Activated CD4-positive, alpha-beta T cell treated with anti-CD3 and anti-CD28 coated beads, Interleukin-2, amount 10 ng/mL, durations not matched to agents 24 days and 14 days (primary cell): Measurements from ENCODE around the gene RTN4R. TPM values are rescaled to one million over a fixed set of nuclear protein-coding genes. Genes with fewer than 3 reads are reported as not detected.
"Not testable (repeated sequence)": the region's sequence is repeated elsewhere in the genome, so short reads cannot be mapped to it uniquely, and the experiment has no call there.

Experiments used
- DNase-seq: peaks from one replicate; pipeline ENCODE4 v3.0.0; 2022
- H3K27ac Mint-ChIP-seq: one replicate; pipeline ENCODE4 v1.8.0; 2022; ENCODE audit warnings: mild to moderate bottlenecking, mixed read lengths
- H3K27me3 Mint-ChIP-seq: one replicate; pipeline ENCODE4 v1.8.0; 2022; ENCODE audit warnings: mixed read lengths
- H3K36me3 Mint-ChIP-seq: one replicate; pipeline ENCODE4 v1.8.0; 2022; ENCODE audit warnings: low read depth, mild to moderate bottlenecking, mixed read lengths
- H3K4me1 Mint-ChIP-seq: one replicate; pipeline ENCODE4 v1.8.0; 2021; ENCODE audit warnings: mixed read lengths
- H3K4me3 Mint-ChIP-seq: one replicate; pipeline ENCODE4 v1.8.0; 2022; ENCODE audit warnings: mild to moderate bottlenecking, moderate library complexity, mixed read lengths
- H3K9me3 Mint-ChIP-seq: one replicate; pipeline ENCODE4 v1.8.0; 2021; ENCODE audit warnings: mixed read lengths
- intact Hi-C: fragments of 100-400 bp; cut with micrococcal nuclease; formaldehyde crosslinking; loops from one replicate; pipeline ENCODE4 v1.15.1; 2023
- total RNA-seq: library from RNA; stranded (reverse); gene quantifications from 2 replicates; pipeline ENCODE4 v1.2.3, GENCODE V29; 2022

The RTN4R gene
- total RNA-seq, 1 donor from 2014 or later, result 1.6 TPM

- intact Hi-C loops, result no loop called here
- no peak overlapping the region for H3K27ac Mint-ChIP-seq
- no peak overlapping the region for H3K4me3 Mint-ChIP-seq
- no peak for DNase-seq
- no peaks in the 10 kb centered on the region for H3K9me3 Mint-ChIP-seq
- no peaks in the 10 kb centered on the region for H3K36me3 Mint-ChIP-seq
- H3K4me1 Mint-ChIP-seq, result peaks cover 2% of the 10 kb centered on the region
- H3K27me3 Mint-ChIP-seq, result no peaks in the 10 kb centered on the region
Observed at GRCh38 chr22:20275836-20276235, 7.7 kb upstream of the RTN4R start.

DNA sequence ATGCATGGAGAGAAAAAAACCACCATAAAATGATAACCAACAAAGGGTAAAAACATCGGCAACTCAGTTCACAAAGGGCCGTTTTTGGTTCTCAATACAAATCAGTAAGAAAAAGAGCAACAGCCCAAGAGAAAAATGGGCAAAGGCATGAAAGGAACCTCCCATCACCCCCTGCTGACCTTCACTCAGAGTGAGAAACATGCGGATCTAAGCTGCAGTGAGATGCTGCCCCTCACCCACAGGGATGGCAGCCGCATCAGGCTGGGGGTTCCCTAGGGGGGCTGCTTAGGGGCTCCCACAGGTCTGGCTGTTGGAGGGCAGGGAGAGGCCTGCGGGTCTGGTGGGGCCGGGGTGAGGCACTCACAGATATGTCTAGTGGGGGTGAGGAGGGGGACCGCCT lies 7.2 kb upstream of the RTN4R start:
- H3K4me1 Mint-ChIP-seq, DNase-seq, intact Hi-C loops, H3K36me3 Mint-ChIP-seq, H3K4me3 Mint-ChIP-seq, H3K27me3 Mint-ChIP-seq, H3K27ac Mint-ChIP-seq, H3K9me3 Mint-ChIP-seq: not testable (repeated sequence)

DNA sequence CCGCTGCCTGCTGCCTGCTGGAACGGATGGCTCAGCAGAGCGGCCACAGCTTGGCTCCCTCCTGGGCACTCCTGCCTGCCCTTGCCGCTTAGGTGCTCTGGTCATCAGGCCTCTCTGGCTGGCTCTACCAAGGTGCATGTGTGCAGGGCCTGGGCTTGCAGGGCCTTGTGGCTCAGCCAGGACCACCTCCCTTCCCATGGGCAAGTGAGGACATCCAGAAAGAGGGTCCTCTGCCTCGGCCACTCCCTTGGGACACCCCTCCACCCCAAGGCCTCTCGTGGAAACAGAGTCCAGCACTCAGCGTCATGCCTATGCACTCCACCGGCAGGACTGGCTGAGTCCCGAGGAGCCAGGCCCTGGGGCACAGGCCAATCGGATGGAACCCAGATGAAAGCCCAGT lies 6.3 kb upstream of the RTN4R start:
- H3K4me3 Mint-ChIP-seq, H3K9me3 Mint-ChIP-seq, H3K36me3 Mint-ChIP-seq, intact Hi-C loops, H3K27ac Mint-ChIP-seq, H3K4me1 Mint-ChIP-seq, DNase-seq, H3K27me3 Mint-ChIP-seq: not testable (repeated sequence)

DNA sequence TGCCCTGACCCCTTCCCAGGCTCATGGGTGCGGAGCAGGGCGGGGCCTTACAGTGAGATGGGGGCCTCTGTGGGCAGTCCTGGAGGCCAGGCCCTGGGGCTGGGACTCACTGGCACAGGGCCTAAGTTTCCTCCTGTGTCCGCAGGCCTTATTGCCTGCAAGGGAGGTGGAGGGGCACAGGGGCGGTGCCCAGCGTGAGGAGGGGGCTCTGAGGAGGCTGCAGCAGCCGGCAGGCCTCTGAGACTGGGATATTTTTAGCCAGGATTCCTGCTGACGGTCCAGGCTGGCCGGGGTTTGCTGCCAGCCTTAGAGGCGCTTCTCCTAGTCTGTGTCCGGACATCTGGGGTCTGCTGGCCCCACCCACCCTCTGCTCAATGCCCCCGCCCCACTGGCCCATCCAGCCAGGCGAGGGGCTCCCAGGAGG lies 5.7 kb upstream of the RTN4R start:
- no peaks in the 10 kb centered on the region for H3K9me3 Mint-ChIP-seq
- H3K36me3 Mint-ChIP-seq, result no peaks in the 10 kb centered on the region
- no peak overlapping the region for H3K27ac Mint-ChIP-seq
- intact Hi-C loops, result no loop called here
- peaks cover under 1% of the 10 kb centered on the region for H3K4me1 Mint-ChIP-seq
- H3K27me3 Mint-ChIP-seq, result no peaks in the 10 kb centered on the region
- no peak overlapping the region for H3K4me3 Mint-ChIP-seq
- no peak for DNase-seq

- peaks cover 2% of the 10 kb centered on the region for H3K4me1 Mint-ChIP-seq
- intact Hi-C loops, result no loop called here
- no peak overlapping the region for H3K27ac Mint-ChIP-seq
- H3K27me3 Mint-ChIP-seq, result no peaks in the 10 kb centered on the region
- DNase-seq, result no peak
- no peak overlapping the region for H3K4me3 Mint-ChIP-seq
- no peaks in the 10 kb centered on the region for H3K36me3 Mint-ChIP-seq
- no peaks in the 10 kb centered on the region for H3K9me3 Mint-ChIP-seq
Observed at GRCh38 chr22:20272700-20273099, 4.6 kb upstream of the RTN4R start.

DNA sequence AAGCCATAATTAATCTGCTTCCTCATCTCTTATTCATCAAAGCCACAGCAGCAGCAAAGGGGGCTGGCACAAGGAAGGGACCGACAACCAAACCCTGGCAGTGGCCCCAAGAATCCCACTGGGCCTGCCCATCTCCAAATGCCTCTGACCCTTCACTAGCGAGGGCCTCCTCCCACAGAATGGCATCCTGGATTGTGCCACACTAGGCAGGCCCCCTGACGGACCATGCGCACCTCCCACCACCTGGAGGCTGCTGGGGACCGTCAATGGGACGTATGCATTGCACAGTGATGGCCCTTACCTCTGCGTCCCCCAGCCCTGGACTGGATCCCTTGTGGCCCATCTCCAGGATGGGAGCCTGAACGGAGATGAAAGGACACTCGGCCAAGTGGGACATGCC lies 4.1 kb upstream of the RTN4R start:
- Mint-ChIP-seq H3K27ac (no peak overlapping the region), H3K4me1 (peaks cover 2% of the 10 kb centered on the region), H3K36me3 (no peaks in the 10 kb centered on the region), H3K27me3 (no peaks in the 10 kb centered on the region), H3K9me3 (no peaks in the 10 kb centered on the region), H3K4me3 (no peak overlapping the region)
- no peak for DNase-seq
- intact Hi-C loops, result no loop called here

DNA sequence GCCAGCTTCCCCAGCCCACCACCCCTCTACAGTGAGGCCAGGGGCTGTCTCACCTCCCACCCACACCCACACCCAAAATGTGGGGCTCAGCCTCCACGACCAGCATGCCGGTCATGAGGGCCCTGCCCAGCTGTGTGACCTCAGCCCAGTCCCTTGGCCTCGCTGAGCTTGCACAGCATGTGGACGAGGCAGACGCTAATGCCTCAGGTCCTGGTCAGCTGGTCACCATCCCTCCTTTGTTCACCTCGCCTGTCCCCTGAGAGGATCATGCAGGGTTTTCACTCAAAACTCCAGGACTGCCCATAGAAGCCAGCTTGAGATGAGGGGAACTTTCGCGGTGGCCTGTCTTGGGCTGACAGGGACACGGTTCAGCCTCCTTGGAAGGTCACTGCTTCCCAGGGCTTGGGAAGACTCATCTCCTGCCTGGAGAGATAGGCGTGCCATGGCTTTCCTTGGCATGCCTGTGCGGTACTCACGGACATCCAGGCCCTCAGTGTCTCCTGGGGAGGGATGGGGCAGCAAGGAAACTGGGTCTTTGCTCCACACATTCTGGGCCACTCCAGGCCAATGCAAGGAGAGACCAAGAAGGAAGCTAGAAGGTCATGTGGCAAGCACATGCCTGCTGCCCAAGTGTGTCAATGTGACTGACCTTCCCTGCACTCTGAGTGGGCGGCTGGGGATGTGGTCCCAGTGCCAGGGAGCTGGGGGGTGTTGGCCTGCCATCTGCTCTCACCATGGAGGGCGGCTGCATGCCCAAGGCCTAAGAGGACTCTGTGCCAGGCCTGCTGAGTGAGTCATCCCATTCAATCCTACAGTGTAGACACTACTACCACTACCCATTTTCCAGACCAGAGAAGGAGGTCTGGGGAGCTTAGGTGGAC lies 3.2 kb upstream of the RTN4R start:
- DNase-seq, result no peak
- intact Hi-C loops, result no loop called here
- H3K27me3 Mint-ChIP-seq, result peaks cover 3% of the 10 kb centered on the region
- no peaks in the 10 kb centered on the region for H3K9me3 Mint-ChIP-seq
- no peak overlapping the region for H3K27ac Mint-ChIP-seq
- peaks cover 2% of the 10 kb centered on the region for H3K4me1 Mint-ChIP-seq
- no peaks in the 10 kb centered on the region for H3K36me3 Mint-ChIP-seq
- H3K4me3 Mint-ChIP-seq, result no peak overlapping the region

GRCh38 chr22:20270190-20271113 lies 2.3 kb upstream of the RTN4R start:
- H3K4me3 Mint-ChIP-seq, H3K4me1 Mint-ChIP-seq, DNase-seq, H3K36me3 Mint-ChIP-seq, H3K27me3 Mint-ChIP-seq, H3K27ac Mint-ChIP-seq, intact Hi-C loops, H3K9me3 Mint-ChIP-seq: not testable (repeated sequence)

- H3K27me3 Mint-ChIP-seq, DNase-seq, H3K4me1 Mint-ChIP-seq, H3K27ac Mint-ChIP-seq, H3K36me3 Mint-ChIP-seq, H3K4me3 Mint-ChIP-seq, H3K9me3 Mint-ChIP-seq: not testable (repeated sequence)
- intact Hi-C loops, result loop anchor here (5.0 kb wide), 1 partner anchor 112 kb away; no protein-coding TSS in a partner anchor
Observed at GRCh38 chr22:20269673-20270072, 1.6 kb upstream of the RTN4R start.

DNA sequence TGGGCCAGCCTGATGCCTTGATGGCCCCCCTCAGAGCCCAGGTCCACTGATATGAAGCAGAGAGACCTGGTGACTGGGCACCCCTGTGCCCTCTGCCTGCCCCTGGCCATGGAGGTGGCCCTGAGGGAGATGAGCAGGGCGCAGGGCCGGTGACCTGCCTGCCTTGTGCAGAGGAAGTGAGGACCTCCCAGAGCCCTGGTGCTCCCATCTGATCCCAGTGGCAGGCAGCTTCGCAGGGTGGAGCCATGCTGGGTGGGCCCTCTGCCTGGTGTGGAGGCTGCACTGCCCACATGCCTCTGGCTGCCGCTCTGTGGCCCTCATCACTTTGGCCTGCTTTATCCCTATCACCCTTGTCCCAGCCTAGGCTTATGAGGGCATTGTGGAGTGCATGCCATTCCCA lies 1.1 kb upstream of the RTN4R start:
- intact Hi-C loops, result loop anchor here (5.0 kb wide), 1 partner anchor 112 kb away; no protein-coding TSS in a partner anchor
- not testable (repeated sequence) for H3K4me3 Mint-ChIP-seq, H3K9me3 Mint-ChIP-seq, H3K27me3 Mint-ChIP-seq, H3K4me1 Mint-ChIP-seq, H3K36me3 Mint-ChIP-seq, DNase-seq, H3K27ac Mint-ChIP-seq

- H3K4me3 Mint-ChIP-seq, result peak overlapping the region; percentile 42
- peak; percentile 71 for DNase-seq
- H3K9me3 Mint-ChIP-seq, result no peaks in the 10 kb centered on the region
- intact Hi-C loops, result loop anchor here (5.0 kb wide), 1 partner anchor 110 kb away; no protein-coding TSS in a partner anchor
- H3K36me3 Mint-ChIP-seq, result no peaks in the 10 kb centered on the region
- no peak overlapping the region for H3K27ac Mint-ChIP-seq
- H3K27me3 Mint-ChIP-seq, result peaks cover 3% of the 10 kb centered on the region
- peaks cover 2% of the 10 kb centered on the region for H3K4me1 Mint-ChIP-seq
Observed at GRCh38 chr22:20267441-20268278, 458 bp downstream of the RTN4R start.

DNA sequence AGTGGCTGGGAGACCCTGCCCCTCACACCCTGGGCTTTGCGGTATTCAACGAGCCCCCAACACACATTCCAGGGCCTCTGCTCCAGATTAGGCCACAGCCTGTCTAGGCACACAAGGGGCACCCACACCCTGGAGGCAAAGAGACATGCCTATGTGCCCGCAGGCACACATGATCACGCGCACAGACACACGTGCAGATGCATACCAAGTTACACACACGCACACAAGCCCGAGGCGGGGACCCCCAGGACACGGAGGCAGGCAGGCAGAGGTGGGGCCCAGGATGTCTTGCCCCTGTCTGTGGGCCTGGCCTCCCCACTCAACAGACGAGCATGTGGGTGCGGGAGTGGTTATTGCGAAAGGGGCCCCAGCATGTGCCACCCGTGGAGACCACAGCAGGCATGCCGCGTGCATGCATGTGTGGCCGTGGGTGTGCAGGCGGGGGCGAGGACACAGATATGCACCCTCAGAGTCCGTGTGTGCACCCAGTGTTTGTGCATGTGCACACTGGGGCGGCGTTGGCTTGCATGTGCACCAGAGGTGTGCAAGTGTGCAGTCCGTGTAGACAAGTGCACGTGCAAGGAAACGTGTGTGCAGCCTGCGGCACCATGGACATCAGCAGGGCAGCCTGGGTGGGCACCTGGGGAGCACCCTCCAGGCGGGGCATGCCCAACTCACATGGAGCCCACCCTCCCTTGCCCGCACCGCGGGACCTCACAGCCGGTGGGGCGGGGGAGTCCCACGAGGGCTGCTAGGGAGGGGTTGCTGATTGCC lies 1.3 kb downstream of the RTN4R start:
- H3K4me1 Mint-ChIP-seq, H3K27ac Mint-ChIP-seq, H3K27me3 Mint-ChIP-seq, H3K36me3 Mint-ChIP-seq, H3K9me3 Mint-ChIP-seq: not testable (repeated sequence)
- DNase-seq, result peak; percentile 64
- peak overlapping the region; percentile 42 for H3K4me3 Mint-ChIP-seq
- intact Hi-C loops, result loop anchor here (5.0 kb wide), 1 partner anchor 110 kb away; no protein-coding TSS in a partner anchor
